GM21447 (cell line): ENCODE results near the gene WDR33.

Experiments used
- ATAC-seq: cut with Tn5 transposase; IDR thresholded peaks from one replicate; pipeline ENCODE4 v1.9.1; 2021; ENCODE audit not compliant: unreplicated experiment

Gene WDR33

GRCh38 chr2:127658641-127659407 lies 152.1 kb downstream of the WDR33 start:
- ATAC-seq: no peak

GRCh38 chr2:127658146-127658545 lies 152.8 kb downstream of the WDR33 start:
- no peak for ATAC-seq

GRCh38 chr2:127657232-127657595 lies 153.8 kb downstream of the WDR33 start:
- no peak for ATAC-seq

- no peak for ATAC-seq
Measured at GRCh38 chr2:127656569-127657231, 154.3 kb downstream of the WDR33 start.

- ATAC-seq: no peak
Measured at GRCh38 chr2:127655209-127656073, 155.5 kb downstream of the WDR33 start.

- ATAC-seq: no peak
Measured at GRCh38 chr2:127654838-127655175, 156.2 kb downstream of the WDR33 start.

- ATAC-seq: no peak
Measured at GRCh38 chr2:127654084-127654837, 156.7 kb downstream of the WDR33 start.

DNA sequence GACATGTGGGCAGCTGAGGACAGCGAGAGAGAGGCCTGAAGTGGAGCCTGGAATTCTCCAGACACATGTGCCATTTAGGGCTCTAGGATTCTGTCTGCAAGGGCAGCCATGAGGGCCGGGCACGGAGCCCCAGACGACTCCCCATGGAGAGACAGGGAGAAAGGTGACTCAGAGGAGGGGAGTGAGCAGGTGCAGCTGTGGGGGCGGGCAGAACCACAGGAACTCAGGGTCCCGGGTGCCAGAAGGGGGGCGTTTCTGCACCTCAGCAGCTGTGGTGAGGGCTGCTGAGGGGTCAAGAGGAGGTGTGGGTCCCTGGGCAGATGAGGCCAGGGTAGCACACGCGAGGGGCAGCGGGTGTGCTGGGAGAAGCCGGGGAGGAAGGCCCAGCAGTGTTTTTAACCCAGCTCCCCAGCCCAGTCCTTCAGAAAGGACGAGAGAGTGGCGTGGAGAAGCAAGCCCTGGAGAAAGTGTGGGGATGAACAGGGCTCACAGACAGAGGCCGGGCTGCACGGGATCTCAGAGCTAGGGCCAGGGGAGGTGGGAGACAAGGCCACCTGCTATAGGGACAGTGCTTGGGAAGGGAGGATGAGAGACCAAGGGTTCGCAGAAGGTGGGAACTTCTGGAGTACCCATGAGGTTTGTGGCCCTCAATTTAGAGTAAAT lies 157.4 kb downstream of the WDR33 start:
- no peak for ATAC-seq

DNA sequence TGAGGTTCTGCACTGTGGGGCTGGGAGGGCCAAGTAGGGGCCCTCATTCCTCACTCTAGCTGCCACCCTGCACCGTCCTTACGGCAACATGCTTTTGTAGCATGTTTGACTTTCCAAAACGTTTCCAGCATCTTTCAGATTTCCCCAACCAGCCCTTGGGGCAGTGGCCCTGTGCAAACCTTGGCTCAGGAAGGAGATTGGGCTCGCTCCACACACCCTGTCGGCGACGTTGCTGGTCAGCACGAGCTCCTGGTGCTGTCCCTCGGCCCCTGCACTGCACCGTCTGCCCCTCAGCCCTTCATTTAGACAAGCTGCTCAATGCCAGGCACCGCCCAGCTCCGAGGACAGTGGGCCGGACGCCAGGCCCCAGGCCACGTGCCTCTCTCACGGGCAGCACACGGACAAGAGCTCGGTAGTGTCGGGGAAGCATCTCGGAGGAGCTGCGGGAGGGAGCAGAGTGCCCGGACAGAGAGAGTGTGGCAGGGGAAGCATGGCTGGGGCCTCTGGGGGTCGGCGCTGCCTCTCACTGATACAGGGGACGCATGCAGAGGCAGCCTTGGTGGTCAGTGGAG lies 158.1 kb downstream of the WDR33 start:
- ATAC-seq: no peak

- no peak for ATAC-seq
Measured at GRCh38 chr2:127651971-127652550, 158.9 kb downstream of the WDR33 start.

DNA sequence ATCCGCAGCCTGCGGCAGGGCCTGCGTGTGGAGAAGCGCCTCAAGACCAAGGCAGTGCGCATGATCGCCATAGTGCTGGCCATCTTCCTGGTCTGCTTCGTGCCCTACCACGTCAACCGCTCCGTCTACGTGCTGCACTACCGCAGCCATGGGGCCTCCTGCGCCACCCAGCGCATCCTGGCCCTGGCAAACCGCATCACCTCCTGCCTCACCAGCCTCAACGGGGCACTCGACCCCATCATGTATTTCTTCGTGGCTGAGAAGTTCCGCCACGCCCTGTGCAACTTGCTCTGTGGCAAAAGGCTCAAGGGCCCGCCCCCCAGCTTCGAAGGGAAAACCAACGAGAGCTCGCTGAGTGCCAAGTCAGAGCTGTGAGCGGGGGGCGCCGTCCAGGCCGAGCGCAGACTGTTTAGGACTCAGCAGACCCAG lies 159.6 kb downstream of the WDR33 start:
- ATAC-seq: no peak
